ENCODE measurements around the gene EFNA1.
"Not testable (repeated sequence)": the region's sequence is repeated elsewhere in the genome, so short reads cannot be mapped to it uniquely, and the experiment has no call there.

The EFNA1 gene

DNA sequence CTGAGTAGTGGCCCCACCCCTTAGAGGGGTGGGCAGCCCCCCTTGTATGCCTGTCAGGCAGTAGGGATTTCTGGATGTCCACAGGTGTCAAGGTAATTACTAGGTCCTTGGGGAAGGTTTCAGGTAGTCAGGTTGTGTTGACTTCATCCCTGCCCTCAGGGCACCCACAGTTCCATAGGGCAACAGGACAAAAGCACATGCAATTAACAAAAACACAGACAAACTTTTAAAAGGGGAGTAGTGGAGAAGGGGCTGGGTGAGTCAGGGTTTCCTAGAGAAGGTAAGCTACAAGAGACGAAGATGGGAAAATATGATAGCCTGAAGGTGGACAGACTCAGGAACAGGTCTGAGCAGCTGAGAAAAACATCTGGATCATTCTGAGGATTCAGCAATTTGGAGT lies 31.3 kb downstream of the EFNA1 start:
- DNase-seq (ENCODE audit: extremely low spot score), result peak; percentile 4
- ChIA-PET POLR2A (no interaction called here), CTCF (no interaction called here)
- no peak for TF ChIP-seq SUZ12 (IDR thresholded peaks at IDR 0.05)
- TF ChIP-seq FOXK2 (IDR thresholded peaks at IDR 0.05), result no peak
- no peak for TF ChIP-seq ZNF384 (IDR thresholded peaks at IDR 0.05)
- no peak for TF ChIP-seq SP1 (IDR thresholded peaks at IDR 0.05)
- no peak for TF ChIP-seq TARDBP (IDR thresholded peaks at IDR 0.05)
- no peak for TF ChIP-seq L3MBTL2 (conservative IDR thresholded peaks at IDR 0.05)
- TF ChIP-seq FOXM1 (IDR thresholded peaks at IDR 0.05; ENCODE audit: borderline replicate concordance), result no peak
- no peak for TF ChIP-seq ARNT (IDR thresholded peaks at IDR 0.05)
- no peak for TF ChIP-seq NFRKB (IDR thresholded peaks at IDR 0.05)
- no peak for TF ChIP-seq HDGF (IDR thresholded peaks at IDR 0.05; ENCODE audit: borderline replicate concordance)

DNA sequence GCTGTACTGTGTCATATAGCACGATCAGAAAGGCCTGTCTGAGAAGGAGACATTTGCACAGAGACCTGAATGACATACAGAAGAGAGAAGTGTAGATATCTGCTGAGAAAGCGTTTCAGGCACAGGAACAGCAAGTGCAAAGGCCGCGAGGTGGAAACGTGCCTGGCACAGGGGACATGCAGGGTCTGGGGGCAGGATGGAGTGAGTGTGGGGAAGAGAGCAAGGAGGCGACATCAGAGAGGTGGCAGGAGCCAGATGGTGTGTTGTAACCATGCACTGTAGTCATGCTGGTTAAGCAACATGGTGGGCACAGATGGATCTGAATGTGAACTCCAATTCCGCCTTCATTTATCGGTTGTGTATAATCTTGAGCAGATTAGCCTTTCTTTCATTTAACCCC lies 32.5 kb downstream of the EFNA1 start:
- ChIA-PET CTCF (no interaction called here), POLR2A (interaction anchor here (0.7 to 1.0 kb wide), 2 partner anchors 28 to 33 kb away, joined by 3 to 4 read pairs; no protein-coding TSS in a partner anchor)
- TF ChIP-seq SP1 (IDR thresholded peaks at IDR 0.05) (no peak), HDGF (IDR thresholded peaks at IDR 0.05; ENCODE audit: borderline replicate concordance) (no peak), ELF4 (IDR thresholded peaks at IDR 0.05) (no peak), BHLHE40 (IDR thresholded peaks at IDR 0.05; ENCODE audit: borderline replicate concordance) (no peak), ARNT (IDR thresholded peaks at IDR 0.05) (no peak), TARDBP (IDR thresholded peaks at IDR 0.05) (no peak), NFRKB (IDR thresholded peaks at IDR 0.05) (no peak), LEF1 (IDR thresholded peaks at IDR 0.05; ENCODE audit: borderline replicate concordance) (no peak), SUZ12 (IDR thresholded peaks at IDR 0.05) (no peak)
- DNase-seq (ENCODE audit: extremely low spot score), result peak; percentile 3

DNA sequence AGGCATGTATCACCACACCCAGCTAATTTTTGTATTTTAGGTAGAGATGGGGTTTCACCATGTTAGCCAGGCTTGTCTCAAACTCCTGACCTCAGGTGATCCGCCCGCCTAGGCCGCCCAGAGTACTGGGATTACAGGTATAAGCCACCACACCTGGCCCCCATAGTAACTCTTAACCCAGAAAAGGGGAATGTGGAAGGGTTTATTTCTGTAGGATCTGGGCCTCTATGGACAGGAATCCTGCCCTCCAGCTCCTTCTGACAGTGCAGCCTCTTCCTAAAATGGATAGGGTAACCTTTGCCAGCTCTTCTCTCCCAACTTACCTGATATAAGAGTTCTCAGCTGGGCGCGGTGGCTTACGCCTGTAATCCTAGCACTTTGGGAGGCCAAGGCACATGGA lies 35.0 kb downstream of the EFNA1 start:
- ChIA-PET CTCF (interaction anchor here (0.7 to 1.9 kb wide), 4 partner anchors 10 to 401 kb away, joined by 4 to 8 read pairs (median 5); partner anchors contain the start of gene KRTCAP2), POLR2A (interaction anchor here (1.0 kb wide), 1 partner anchor 67 kb away, joined by 3 read pairs; no protein-coding TSS in a partner anchor)

GRCh38 chr1:155163785-155164184 lies 36.1 kb downstream of the EFNA1 start:
- DNase-seq (ENCODE audit: extremely low spot score), result not testable (repeated sequence)
- CTCF ChIA-PET, result interaction anchor here (1.9 kb wide), 1 partner anchor 9 kb away, joined by 8 read pairs; the partner anchor contains the start of gene KRTCAP2
- POLR2A ChIA-PET, result interaction anchor here (0.9 kb wide), 1 partner anchor 9 kb away, joined by 3 read pairs; the partner anchor contains the start of gene KRTCAP2

More for the DNA sequence above, 35.0 kb downstream of the EFNA1 start:
- DNase-seq (ENCODE audit: extremely low spot score), result not testable (repeated sequence)

- CTCF ChIA-PET, result interaction anchor here (3.9 kb wide), 1 partner anchor 79 kb away, joined by 23 read pairs; no protein-coding TSS in a partner anchor
- POLR2A ChIA-PET; DNase-seq (ENCODE audit: extremely low spot score): not testable (repeated sequence)
These were observed 36.9 kb downstream of the EFNA1 start for GRCh38 chr1:155164625-155165024.

GRCh38 chr1:155166051-155166470 lies 38.4 kb downstream of the EFNA1 start:
- DNase-seq (ENCODE audit: extremely low spot score), result peak; percentile 6
- ChIA-PET CTCF (interaction anchor here (1.4 to 3.9 kb wide), 3 partner anchors 28 to 80 kb away, joined by 3 to 89 read pairs (median 23); no protein-coding TSS in a partner anchor), POLR2A (interaction anchor here (1.0 to 2.5 kb wide), 2 partner anchors 30 to 81 kb away, joined by 3 to 16 read pairs; partner anchors contain the start of gene SLC50A1)
- no peak for TF ChIP-seq BHLHE40 (IDR thresholded peaks at IDR 0.05; ENCODE audit: borderline replicate concordance)
- TF ChIP-seq, protein P1, sequence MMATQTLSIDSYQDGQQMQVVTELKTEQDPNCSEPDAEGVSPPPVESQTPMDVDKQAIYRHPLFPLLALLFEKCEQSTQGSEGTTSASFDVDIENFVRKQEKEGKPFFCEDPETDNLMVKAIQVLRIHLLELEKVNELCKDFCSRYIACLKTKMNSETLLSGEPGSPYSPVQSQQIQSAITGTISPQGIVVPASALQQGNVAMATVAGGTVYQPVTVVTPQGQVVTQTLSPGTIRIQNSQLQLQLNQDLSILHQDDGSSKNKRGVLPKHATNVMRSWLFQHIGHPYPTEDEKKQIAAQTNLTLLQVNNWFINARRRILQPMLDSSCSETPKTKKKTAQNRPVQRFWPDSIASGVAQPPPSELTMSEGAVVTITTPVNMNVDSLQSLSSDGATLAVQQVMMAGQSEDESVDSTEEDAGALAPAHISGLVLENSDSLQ (IDR thresholded peaks at IDR 0.05), result no peak
- TF ChIP-seq LEF1 (IDR thresholded peaks at IDR 0.05; ENCODE audit: borderline replicate concordance), result no peak
- TF ChIP-seq FOXA1 (IDR thresholded peaks at IDR 0.05), result no peak
- no peak for TF ChIP-seq ARNT (IDR thresholded peaks at IDR 0.05)
- no peak for TF ChIP-seq SP1 (IDR thresholded peaks at IDR 0.05)
- no peak for TF ChIP-seq NFRKB (IDR thresholded peaks at IDR 0.05)
- no peak for TF ChIP-seq HDGF (IDR thresholded peaks at IDR 0.05; ENCODE audit: borderline replicate concordance)
- no peak for TF ChIP-seq ZNF384 (IDR thresholded peaks at IDR 0.05)
- TF ChIP-seq FOXK2 (IDR thresholded peaks at IDR 0.05), result no peak
- no peak for TF ChIP-seq TARDBP (IDR thresholded peaks at IDR 0.05)
- no peak for TF ChIP-seq ELF4 (IDR thresholded peaks at IDR 0.05)
- no peak for TF ChIP-seq FOXM1 (IDR thresholded peaks at IDR 0.05; ENCODE audit: borderline replicate concordance)
- no peak for TF ChIP-seq L3MBTL2 (conservative IDR thresholded peaks at IDR 0.05)
- no peak for TF ChIP-seq CTBP1 (IDR thresholded peaks at IDR 0.05; ENCODE audit: borderline replicate concordance)
- no peak for TF ChIP-seq SUZ12 (IDR thresholded peaks at IDR 0.05)

DNA sequence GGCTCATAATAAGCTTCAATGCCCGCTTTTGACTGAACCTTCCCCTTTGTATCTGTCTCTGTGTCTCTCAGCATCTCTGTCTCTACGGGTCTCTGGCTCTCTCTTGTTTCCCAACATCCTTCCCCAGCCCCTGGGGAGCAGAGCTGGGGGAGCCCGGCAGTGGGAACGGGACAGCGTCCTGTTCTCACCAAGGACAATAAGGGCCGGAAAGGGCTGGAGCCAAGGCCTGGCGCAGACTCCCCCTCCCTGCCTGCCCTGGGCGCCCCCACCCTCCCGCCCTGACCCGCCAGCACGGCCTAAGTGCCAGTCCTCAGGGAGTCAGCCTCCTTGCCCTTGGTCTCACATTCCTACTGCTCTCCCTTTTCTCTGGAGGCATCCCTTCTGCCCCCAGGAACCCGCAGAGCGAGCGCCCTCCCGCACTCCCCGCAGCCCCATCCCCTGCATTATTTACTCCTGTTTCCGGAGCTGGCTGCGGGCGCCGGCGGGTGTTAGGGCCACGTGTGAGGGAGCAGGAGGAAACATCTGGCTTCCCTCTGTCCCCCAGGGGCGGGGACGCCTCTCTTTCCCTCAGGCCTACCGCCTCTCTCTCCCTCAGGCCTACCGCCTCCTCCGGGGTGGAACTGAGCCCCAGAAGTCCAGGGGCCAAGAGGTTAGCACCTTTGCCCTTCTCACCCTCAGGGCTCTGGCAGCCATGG lies 38.9 kb downstream of the EFNA1 start:
- peak; percentile 5 for DNase-seq (ENCODE audit: extremely low spot score)
- CTCF ChIA-PET, result interaction anchor here (0.5 to 3.9 kb wide), 23 partner anchors 9 to 102 kb away, joined by 3 to 89 read pairs (median 4); no protein-coding TSS in a partner anchor

More for the DNA sequence above, 38.9 kb downstream of the EFNA1 start:
- POLR2A ChIA-PET, result interaction anchor here (1.0 to 2.5 kb wide), 6 partner anchors 9 to 82 kb away, joined by 3 to 16 read pairs (median 4); partner anchors contain the start of genes EFNA1 and SLC50A1
- TF ChIP-seq ARNT (IDR thresholded peaks at IDR 0.05) (no peak), NFRKB (IDR thresholded peaks at IDR 0.05) (no peak), SUZ12 (IDR thresholded peaks at IDR 0.05) (no peak), BHLHE40 (IDR thresholded peaks at IDR 0.05; ENCODE audit: borderline replicate concordance) (no peak), FOXM1 (IDR thresholded peaks at IDR 0.05; ENCODE audit: borderline replicate concordance) (no peak), TARDBP (IDR thresholded peaks at IDR 0.05) (no peak)
